ENCODE data around the gene UQCRH. TPM values are rescaled to one million over a fixed set of nuclear protein-coding genes. Genes with fewer than 3 reads are reported as not detected.
"Not testable (repeated sequence)": the region's sequence is repeated elsewhere in the genome, so short reads cannot be mapped to it uniquely, and the experiment has no call there.

UQCRH gene
- total RNA-seq, 3 donors from 2014 or later, result 283 to 366 (median 338) TPM

DNA sequence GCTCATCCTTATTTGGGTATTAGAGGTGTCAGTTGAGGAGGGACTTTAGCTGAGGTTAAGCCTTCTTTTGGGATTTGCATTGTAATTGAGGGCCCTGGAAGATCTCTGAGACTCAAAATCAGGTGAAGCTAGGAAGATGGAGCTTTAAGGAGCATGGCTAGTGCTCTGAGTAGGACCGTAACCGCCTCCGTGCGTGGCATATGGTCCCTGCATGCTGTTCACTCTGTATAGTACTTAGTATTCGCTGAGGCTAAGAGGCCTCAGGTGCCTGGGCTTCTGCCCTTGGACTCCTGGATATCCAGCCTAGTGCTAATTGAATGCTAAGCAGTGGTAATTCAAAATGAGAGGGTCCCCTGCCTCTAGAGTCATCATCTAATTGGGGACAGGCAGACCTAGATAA lies 59.6 kb downstream of the UQCRH start:
- H3K27me3 Mint-ChIP-seq (ENCODE audit: low read depth), result no peaks in the 10 kb centered on the region
- no peaks in the 10 kb centered on the region for H3K9me3 Mint-ChIP-seq
- H3K36me3 Mint-ChIP-seq (ENCODE audit: insufficient read depth), result peaks cover 23% of the 10 kb centered on the region
- H3K4me3 Mint-ChIP-seq, result no peak overlapping the region
- no peaks in the 10 kb centered on the region for H3K4me1 Mint-ChIP-seq (ENCODE audit: low read depth)
- DNase-seq, result no peak
- no peak for ATAC-seq

- ATAC-seq (no peak), DNase-seq (no peak)
- no peaks in the 10 kb centered on the region for H3K27me3 Mint-ChIP-seq (ENCODE audit: low read depth)
- no peak overlapping the region for H3K4me3 Mint-ChIP-seq
- peaks cover 31% of the 10 kb centered on the region for H3K36me3 Mint-ChIP-seq (ENCODE audit: insufficient read depth)
- no peaks in the 10 kb centered on the region for H3K9me3 Mint-ChIP-seq
- H3K4me1 Mint-ChIP-seq (ENCODE audit: low read depth), result peaks cover 3% of the 10 kb centered on the region
Observed at GRCh38 chr1:46364612-46365011, 61.1 kb downstream of the UQCRH start.

- H3K36me3 Mint-ChIP-seq (ENCODE audit: insufficient read depth), result peaks cover 32% of the 10 kb centered on the region
- not testable (repeated sequence) for H3K4me3 Mint-ChIP-seq, ATAC-seq
Observed at GRCh38 chr1:46365796-46366195, 62.3 kb downstream of the UQCRH start.

More at GRCh38 chr1:46365796-46366195, 62.3 kb downstream of the UQCRH start:
- not testable (repeated sequence) for DNase-seq; H3K9me3 Mint-ChIP-seq; H3K27me3 Mint-ChIP-seq (ENCODE audit: low read depth); H3K4me1 Mint-ChIP-seq (ENCODE audit: low read depth)

Other genes with a start within 250 kb of the UQCRH start
- gene PIK3R3, start 171.1 kb upstream of the UQCRH start, total RNA-seq, result 1 to 10 TPM; 1.3 to 1.7 (median 1.6) TPM
- gene TSPAN1, start 128.6 kb upstream of the UQCRH start, total RNA-seq, result under 1 TPM; 0.23 to 0.37 (median 0.24) TPM
- gene P3R3URF, start 127.2 kb upstream of the UQCRH start, total RNA-seq, result not detected
- 10 to 100 TPM; 60.5 to 73.5 (median 73.0) TPM for gene POMGNT1, start 105.3 kb upstream of the UQCRH start, total RNA-seq
- not detected for gene LURAP1, start 100.4 kb upstream of the UQCRH start, total RNA-seq
- 10 to 100 TPM; 24.5 to 32.8 (median 28.6) TPM for gene RAD54L, start 55.9 kb upstream of the UQCRH start, total RNA-seq
- gene LRRC41, start 82 bp upstream of the UQCRH start, total RNA-seq, result 10 to 100 TPM; 43.0 to 47.7 (median 45.8) TPM
- gene NSUN4, start 37.1 kb downstream of the UQCRH start, total RNA-seq, result 10 to 100 TPM; 42.2 to 44.1 (median 44.0) TPM
- gene FAAH, start 90.6 kb downstream of the UQCRH start, total RNA-seq, result 10 to 100 TPM in 1 of 3 donors, 1 to 10 TPM in 2; 7.5 to 10.4 (median 8.4) TPM
- not detected for gene DMBX1, start 186.1 kb downstream of the UQCRH start, total RNA-seq
- gene KNCN, start 247.9 kb downstream of the UQCRH start, total RNA-seq, result not detected